Measurements from ENCODE around the gene PIP5KL1.

The PIP5KL1 gene

GRCh38 chr9:127930231-127931091 lies at the start of gene PIP5KL1:
Gene PIP5KL1, minus strand, starts transcription at chr9:127930777. Its CDS starts 25 bp downstream, at chr9:127930752.
- peak; percentile 27 for DNase-seq

- DNase-seq: no peak
Observed at GRCh38 chr9:127980060-127980705, 49.6 kb upstream of the PIP5KL1 start.

- DNase-seq: peak; percentile 83
Observed at GRCh38 chr9:127979333-127980059, 48.9 kb upstream of the PIP5KL1 start.

- DNase-seq: no peak
Observed at GRCh38 chr9:127979015-127979332, 48.4 kb upstream of the PIP5KL1 start.

GRCh38 chr9:127977884-127978647 lies 47.5 kb upstream of the PIP5KL1 start:
- DNase-seq: no peak

GRCh38 chr9:127977009-127977883 lies 46.7 kb upstream of the PIP5KL1 start:
- no peak for DNase-seq

GRCh38 chr9:127976498-127976897 lies 45.9 kb upstream of the PIP5KL1 start:
- DNase-seq: peak; percentile 53

GRCh38 chr9:127975376-127976315 lies 45.1 kb upstream of the PIP5KL1 start:
- DNase-seq: no peak

GRCh38 chr9:127974769-127975261 lies 44.2 kb upstream of the PIP5KL1 start:
- DNase-seq: no peak

GRCh38 chr9:127974001-127974768 lies 43.6 kb upstream of the PIP5KL1 start:
- DNase-seq: no peak

GRCh38 chr9:127973169-127974000 lies 42.8 kb upstream of the PIP5KL1 start:
- DNase-seq: no peak

GRCh38 chr9:127972236-127972871 lies 41.8 kb upstream of the PIP5KL1 start:
- DNase-seq: no peak

- no peak for DNase-seq
Observed at GRCh38 chr9:127971357-127972235, 41.0 kb upstream of the PIP5KL1 start.

- no peak for DNase-seq
Observed at GRCh38 chr9:127970401-127971313, 40.1 kb upstream of the PIP5KL1 start.

- DNase-seq: no peak
Observed at GRCh38 chr9:127968700-127969383, 38.3 kb upstream of the PIP5KL1 start.
